ENCODE data around the gene FAM3A. TPM values are rescaled to one million over a fixed set of nuclear protein-coding genes. Genes with fewer than 3 reads are reported as not detected.

FAM3A gene
- total RNA-seq, 1 experiment from 2014 or later, result 69.2 TPM

- POLR2A ChIA-PET (ENCODE audit: unreplicated experiment), result interaction anchor here (1.0 kb wide), 1 partner anchor 11 kb away, joined by 4 read pairs; the partner anchor contains the start of gene SLC10A3
- DNase-seq (peak; percentile 87), ATAC-seq (peak; percentile 89)
- Histone ChIP-seq H3K79me2 (ENCODE audit: low read length) (peaks cover 6% of the 10 kb centered on the region; the same call in 1 of the 2 replicates), H3K36me3 (ENCODE audit: low read depth, low read length) (peaks cover 2% of the 10 kb centered on the region; the same call in 1 of the 2 replicates), H2AFZ (ENCODE audit: low read length) (peak within 1 kb of the TSS; percentile 90), H3K4me1 (ENCODE audit: insufficient read depth, low read length) (peaks cover 12% of the 10 kb centered on the region), H4K20me1 (ENCODE audit: low read length) (no peaks in the 10 kb centered on the region), H3K27me3 (ENCODE audit: low read length) (no peaks in the 10 kb centered on the region), H3K27ac (ENCODE audit: low read length) (no peak within 1 kb of the TSS), H3K9ac (ENCODE audit: low read length) (peak within 1 kb of the TSS; percentile 60), H3K9me2 (replicated peaks; ENCODE audit: low read length) (no peaks in the 10 kb centered on the region), H3F3A (ENCODE audit: low read length, unreplicated experiment) (no peaks in the 10 kb centered on the region), H3K9me3 (ENCODE audit: low read length) (no peaks in the 10 kb centered on the region), H3K4me2 (ENCODE audit: low read length) (peak within 1 kb of the TSS; percentile 94), H3K4me3 (ENCODE audit: low read length) (peak within 1 kb of the TSS; percentile 72)
- TF ChIP-seq EZH2phosphoT487 (IDR thresholded peaks at IDR 0.05; ENCODE audit: borderline replicate concordance, low read length), result no peak
- TF ChIP-seq CTCF (conservative IDR thresholded peaks at IDR 0.05; ENCODE audit: low read depth, low read length), result no peak
- TF ChIP-seq EZH2 (IDR thresholded peaks at IDR 0.05; ENCODE audit: low read length, unreplicated experiment), result no peak
- CTCF ChIA-PET, result no interaction called here
- TSS peak; percentile 25 for BruUV-seq (replicated peaks)
- intact Hi-C loops (cut with micrococcal nuclease), result loop anchor here (5.0 kb wide), 1 partner anchor 37 kb away; the partner anchor contains the start of gene FAM50A
These were observed 37.1 kb downstream of the FAM3A start, which contains the start of gene LAGE3 for GRCh38 chrX:154478728-154479622. Gene LAGE3, minus strand, starts transcription at chrX:154479281. Its CDS starts 366 bp downstream, at chrX:154478915.

GRCh38 chrX:154477891-154478477 is 38.0 kb downstream of the FAM3A start:
- TSS peak; percentile 94 for BruUV-seq (replicated peaks)
- Histone ChIP-seq H3K9ac (ENCODE audit: low read length) (peak overlapping the region; percentile 60), H2AFZ (ENCODE audit: low read length) (peak overlapping the region; percentile 90), H3K27ac (ENCODE audit: low read length) (no peak overlapping the region), H3K4me2 (ENCODE audit: low read length) (peak overlapping the region; percentile 94), H3K36me3 (ENCODE audit: low read depth, low read length) (no peaks in the 10 kb centered on the region), H3K9me3 (ENCODE audit: low read length) (no peaks in the 10 kb centered on the region), H3K4me1 (ENCODE audit: insufficient read depth, low read length) (peaks cover 12% of the 10 kb centered on the region), H3K79me2 (ENCODE audit: low read length) (0 out of 2 replicates have a peak, but pooled peaks cover 4% of the 10 kb centered on the region), H3F3A (ENCODE audit: low read length, unreplicated experiment) (no peaks in the 10 kb centered on the region), H4K20me1 (ENCODE audit: low read length) (no peaks in the 10 kb centered on the region), H3K27me3 (ENCODE audit: low read length) (no peaks in the 10 kb centered on the region), H3K4me3 (ENCODE audit: low read length) (peak overlapping the region; percentile 72), H3K9me2 (replicated peaks; ENCODE audit: low read length) (no peaks in the 10 kb centered on the region)
- POLR2A ChIA-PET (ENCODE audit: unreplicated experiment), result interaction anchor here (1.0 kb wide), 1 partner anchor 12 kb away, joined by 4 read pairs; the partner anchor contains the start of gene SLC10A3
- intact Hi-C loops (cut with micrococcal nuclease), result loop anchor here (5.0 kb wide), 1 partner anchor 36 kb away; the partner anchor contains the start of gene FAM50A
- DNase-seq, result no peak
- peak; percentile 9 for ATAC-seq
- CTCF ChIA-PET, result no interaction called here
- TF ChIP-seq EZH2phosphoT487 (IDR thresholded peaks at IDR 0.05; ENCODE audit: borderline replicate concordance, low read length), result no peak
- TF ChIP-seq CTCF (conservative IDR thresholded peaks at IDR 0.05; ENCODE audit: low read depth, low read length), result no peak
- no peak for TF ChIP-seq EZH2 (IDR thresholded peaks at IDR 0.05; ENCODE audit: low read length, unreplicated experiment)
